Heart left ventricle (tissue), 13 donors: Measurements from ENCODE around the gene CREBRF.

Experiments used
- CTCF ChIP-seq, 12 donors: fragments of 200-600 bp; sonication (generic) in 4 of 12; IDR thresholded peaks; one replicate each; pipeline versions ENCODE4 v1.5.0 to v1.8.0; 2018 to 2022; ENCODE audit warnings: antibody characterized with exemption in 12 of 12, mild to moderate bottlenecking in 5 of 12
- POLR2A ChIP-seq, 2 donors: fragments of 450-650 bp; IDR thresholded peaks; one replicate each; pipeline ENCODE4 v1.6.1; 2017; ENCODE audit warnings: antibody characterized with exemption in 2 of 2, mild to moderate bottlenecking in 2 of 2, moderate library complexity in 2 of 2
- donor health status: ischemic (EF 13 %, LVEDD 7.1; RV severe dilation, severe dysfunction).
- donor health status: DM: no; HTN: yes; CAD: no.
- donor health status: DM: no; HTN: no; CAD: no.
- donor health status: ischemic (EF 25% LVEDD 6.9; RV normal size, moderate dysfunction).
- donor health status: ischemic (EF 25% LVEDD 5.7; RV mildly dilated, moderate dysfunction).
- donor health status: ischemic (EF 35%, LVEDD 5.7; RV mildly dilated, moderate dysfunction).
- donor health status: nonischemic (EF 11% LVEDD 7.7; RV severe dilation, severe dysfunction).
- donor health status: DM: yes; HTN: yes; CAD: no.
- donor health status: PGD.
- donor health status: ischemic (EF 29% LVEDD 5.4; RV normal size, mild dysfunction).
- donor health status: nonischemic (EF 23%, LVEDD 6.1; RV moderate dilation, normal function).

DNA sequence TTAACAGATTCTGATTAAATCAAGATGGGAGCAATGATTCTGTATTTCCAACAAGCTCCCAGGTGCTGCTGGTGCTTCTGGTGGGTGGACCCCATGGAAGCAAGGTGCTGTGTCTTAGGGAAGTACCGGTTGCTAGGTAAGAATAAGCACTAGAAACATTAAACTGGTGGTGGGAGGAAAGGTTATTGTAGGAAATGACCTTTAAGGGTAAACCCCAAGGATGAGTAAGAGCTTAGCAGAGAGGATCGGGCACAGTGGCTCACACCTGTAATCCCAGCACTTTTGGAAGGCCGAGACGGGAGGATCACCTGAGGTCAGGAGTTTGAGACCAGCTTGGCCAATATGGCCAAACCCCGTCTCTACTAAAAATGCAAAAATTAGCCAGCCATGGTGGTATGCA, 16.2 kb upstream of the CREBRF start:
- TF ChIP-seq CTCF (IDR thresholded peaks at IDR 0.05) (no peak), POLR2A (IDR thresholded peaks at IDR 0.05) (no peak)
